ENCODE measurements around the gene OPTC. TPM values are rescaled to one million over a fixed set of nuclear protein-coding genes. Genes with fewer than 3 reads are reported as not detected.

The OPTC gene
- polyA plus RNA-seq, 1 donor from 2014 or later: not detected

- Histone ChIP-seq H3K27ac (ENCODE audit: low read length) (no peak overlapping the region), H2AFZ (ENCODE audit: low read depth, low read length) (no peak overlapping the region), H3F3A (ENCODE audit: insufficient read depth, low read length, poor library complexity, severe bottlenecking) (no peaks in the 10 kb centered on the region), H3K79me2 (replicated peaks; ENCODE audit: insufficient read depth, low read length) (no peaks in the 10 kb centered on the region), H3K4me3 (ENCODE audit: low read length) (no peak overlapping the region), H4K20me1 (ENCODE audit: insufficient read depth) (no peaks in the 10 kb centered on the region), H3K9ac (ENCODE audit: low read length) (no peak overlapping the region), H3K9me2 (ENCODE audit: insufficient read depth, low read length) (no peaks in the 10 kb centered on the region), H3K9me3 (ENCODE audit: low read length) (no peaks in the 10 kb centered on the region), H3K4me2 (ENCODE audit: low read length) (no peak overlapping the region), H3K27me3 (ENCODE audit: insufficient read depth, low read depth, low read length) (no peaks in the 10 kb centered on the region), H3K36me3 (ENCODE audit: insufficient read depth, low read length) (no peaks in the 10 kb centered on the region)
- TF ChIP-seq CTCF (IDR thresholded peaks at IDR 0.05; ENCODE audit: poor library complexity, severe bottlenecking) (no peak), POLR2AphosphoS5 (IDR thresholded peaks at IDR 0.05) (no peak), REST (IDR thresholded peaks at IDR 0.05; ENCODE audit: borderline replicate concordance) (no peak), EP300 (conservative IDR thresholded peaks at IDR 0.05; ENCODE audit: poor library complexity, severe bottlenecking) (no peak), SMC3 (conservative IDR thresholded peaks at IDR 0.05; ENCODE audit: poor library complexity) (no peak), RAD21 (conservative IDR thresholded peaks at IDR 0.05) (no peak), TAF1 (IDR thresholded peaks at IDR 0.05; ENCODE audit: low read depth) (no peak), MXI1 (conservative IDR thresholded peaks at IDR 0.05; ENCODE audit: poor library complexity, severe bottlenecking) (no peak), EZH2 (IDR thresholded peaks at IDR 0.05; ENCODE audit: borderline replicate concordance, insufficient read depth, low read length, poor library complexity, severe bottlenecking) (no peak)
Observed at GRCh38 chr1:203534012-203534411, 40.1 kb downstream of the OPTC start.

- H3K9ac ChIP-seq (ENCODE audit: low read length): no peak overlapping the region
- no peak overlapping the region for H2AFZ ChIP-seq (ENCODE audit: low read depth, low read length)
- H3K9me3 ChIP-seq (ENCODE audit: low read length): no peaks in the 10 kb centered on the region
- H3K4me3 ChIP-seq (ENCODE audit: low read length): no peak overlapping the region
- H3K9me2 ChIP-seq (ENCODE audit: insufficient read depth, low read length): no peaks in the 10 kb centered on the region
- H3K4me2 ChIP-seq (ENCODE audit: low read length): no peak overlapping the region
- H3F3A ChIP-seq (ENCODE audit: insufficient read depth, low read length, poor library complexity, severe bottlenecking): no peaks in the 10 kb centered on the region
- no peaks in the 10 kb centered on the region for H4K20me1 ChIP-seq (ENCODE audit: insufficient read depth)
- no peak overlapping the region for H3K27ac ChIP-seq (ENCODE audit: low read length)
- no peaks in the 10 kb centered on the region for H3K36me3 ChIP-seq (ENCODE audit: insufficient read depth, low read length)
- TF ChIP-seq EZH2 (IDR thresholded peaks at IDR 0.05; ENCODE audit: borderline replicate concordance, insufficient read depth, low read length, poor library complexity, severe bottlenecking) (no peak), EP300 (conservative IDR thresholded peaks at IDR 0.05; ENCODE audit: poor library complexity, severe bottlenecking) (no peak), TAF1 (IDR thresholded peaks at IDR 0.05; ENCODE audit: low read depth) (no peak), RAD21 (conservative IDR thresholded peaks at IDR 0.05) (no peak), POLR2AphosphoS5 (IDR thresholded peaks at IDR 0.05) (no peak), REST (IDR thresholded peaks at IDR 0.05; ENCODE audit: borderline replicate concordance) (no peak), MXI1 (conservative IDR thresholded peaks at IDR 0.05; ENCODE audit: poor library complexity, severe bottlenecking) (no peak)
- no peaks in the 10 kb centered on the region for H3K79me2 ChIP-seq (replicated peaks; ENCODE audit: insufficient read depth, low read length)
- no peaks in the 10 kb centered on the region for H3K27me3 ChIP-seq (ENCODE audit: insufficient read depth, low read depth, low read length)
Observed at GRCh38 chr1:203534526-203534925, 40.6 kb downstream of the OPTC start.
